Measurements from ENCODE around the gene GLT8D2. TPM values are rescaled to one million over a fixed set of nuclear protein-coding genes. Genes with fewer than 3 reads are reported as not detected.
"Not testable (repeated sequence)": the region's sequence is repeated elsewhere in the genome, so short reads cannot be mapped to it uniquely, and the experiment has no call there.

The GLT8D2 gene
- total RNA-seq, 2 donors from 2014 or later, result 30.4 to 45.2 TPM

DNA sequence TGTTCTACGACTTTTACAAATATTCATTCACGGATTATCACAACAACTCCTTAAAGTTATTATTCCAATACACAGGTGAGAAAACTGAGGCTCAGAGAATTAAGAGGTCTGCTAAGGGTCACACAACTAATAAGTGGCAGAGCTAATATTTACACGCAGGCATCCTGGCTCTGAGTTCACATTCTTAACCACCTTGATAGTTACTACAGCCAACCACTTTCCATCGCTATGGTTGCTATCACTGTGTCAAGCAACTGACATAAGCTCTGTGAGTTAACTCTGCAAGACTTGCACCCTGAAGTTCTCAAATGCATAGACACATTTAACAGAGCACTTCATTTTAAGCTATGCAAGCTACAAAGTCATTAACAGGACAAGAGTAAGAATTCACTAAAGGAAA lies 3.7 kb downstream of the GLT8D2 start:
- ATAC-seq (ENCODE audit: insufficient number of reproducible peaks, low FRiP score, low read depth) (no peak), DNase-seq (ENCODE audit: low spot score) (no peak)
- no peaks in the 10 kb centered on the region for H3K9me3 ChIP-seq
- H3K27ac ChIP-seq, result peak overlapping the region; percentile 82
- no peak overlapping the region for H3K4me3 ChIP-seq
- no peaks in the 10 kb centered on the region for H3K27me3 ChIP-seq (replicated peaks; ENCODE audit: insufficient read depth)
- TF ChIP-seq, protein P1, sequence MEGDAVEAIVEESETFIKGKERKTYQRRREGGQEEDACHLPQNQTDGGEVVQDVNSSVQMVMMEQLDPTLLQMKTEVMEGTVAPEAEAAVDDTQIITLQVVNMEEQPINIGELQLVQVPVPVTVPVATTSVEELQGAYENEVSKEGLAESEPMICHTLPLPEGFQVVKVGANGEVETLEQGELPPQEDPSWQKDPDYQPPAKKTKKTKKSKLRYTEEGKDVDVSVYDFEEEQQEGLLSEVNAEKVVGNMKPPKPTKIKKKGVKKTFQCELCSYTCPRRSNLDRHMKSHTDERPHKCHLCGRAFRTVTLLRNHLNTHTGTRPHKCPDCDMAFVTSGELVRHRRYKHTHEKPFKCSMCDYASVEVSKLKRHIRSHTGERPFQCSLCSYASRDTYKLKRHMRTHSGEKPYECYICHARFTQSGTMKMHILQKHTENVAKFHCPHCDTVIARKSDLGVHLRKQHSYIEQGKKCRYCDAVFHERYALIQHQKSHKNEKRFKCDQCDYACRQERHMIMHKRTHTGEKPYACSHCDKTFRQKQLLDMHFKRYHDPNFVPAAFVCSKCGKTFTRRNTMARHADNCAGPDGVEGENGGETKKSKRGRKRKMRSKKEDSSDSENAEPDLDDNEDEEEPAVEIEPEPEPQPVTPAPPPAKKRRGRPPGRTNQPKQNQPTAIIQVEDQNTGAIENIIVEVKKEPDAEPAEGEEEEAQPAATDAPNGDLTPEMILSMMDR (IDR thresholded peaks at IDR 0.05), result no peak
- H3K36me3 ChIP-seq, result peaks cover 3% of the 10 kb centered on the region
- H3K4me1 ChIP-seq (ENCODE audit: control insufficient read depth in 1 of 2, low read depth in 2 of 2), result peaks cover 25 to 60% of the 10 kb centered on the region in 2 donors

DNA sequence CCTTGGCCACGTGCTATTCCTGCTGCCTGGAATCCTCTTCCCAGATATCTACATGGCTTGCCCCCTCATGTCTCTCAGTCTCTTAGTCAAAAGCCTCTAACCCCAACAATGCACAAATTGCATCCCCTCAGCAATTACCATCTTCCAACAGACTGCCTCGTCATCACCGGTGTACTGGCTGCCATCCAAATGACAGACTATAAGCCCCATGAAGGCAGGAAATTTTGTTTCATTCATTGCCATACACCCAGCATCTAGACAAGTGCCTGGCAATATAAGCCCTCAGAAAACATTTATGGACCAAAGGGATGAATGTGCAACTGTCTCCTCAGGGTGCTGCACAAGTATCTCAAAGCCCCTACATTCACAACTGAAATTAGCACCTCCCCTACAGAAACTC lies 5.8 kb downstream of the GLT8D2 start:
- no peaks in the 10 kb centered on the region for H3K27me3 ChIP-seq (replicated peaks; ENCODE audit: insufficient read depth)
- H3K4me1 ChIP-seq (ENCODE audit: control insufficient read depth in 1 of 2, low read depth in 2 of 2), result peaks cover 22 to 48% of the 10 kb centered on the region in 2 donors
- H3K27ac ChIP-seq, result peak overlapping the region in 1 of 2 donors; percentile 82
- ATAC-seq (ENCODE audit: insufficient number of reproducible peaks, low FRiP score, low read depth) (no peak), DNase-seq (ENCODE audit: low spot score) (no peak)
- H3K4me3 ChIP-seq, result no peak overlapping the region
- H3K36me3 ChIP-seq, result peaks cover 3% of the 10 kb centered on the region
- H3K9me3 ChIP-seq, result no peaks in the 10 kb centered on the region
- TF ChIP-seq, protein P1 (IDR thresholded peaks at IDR 0.05), result no peak

DNA sequence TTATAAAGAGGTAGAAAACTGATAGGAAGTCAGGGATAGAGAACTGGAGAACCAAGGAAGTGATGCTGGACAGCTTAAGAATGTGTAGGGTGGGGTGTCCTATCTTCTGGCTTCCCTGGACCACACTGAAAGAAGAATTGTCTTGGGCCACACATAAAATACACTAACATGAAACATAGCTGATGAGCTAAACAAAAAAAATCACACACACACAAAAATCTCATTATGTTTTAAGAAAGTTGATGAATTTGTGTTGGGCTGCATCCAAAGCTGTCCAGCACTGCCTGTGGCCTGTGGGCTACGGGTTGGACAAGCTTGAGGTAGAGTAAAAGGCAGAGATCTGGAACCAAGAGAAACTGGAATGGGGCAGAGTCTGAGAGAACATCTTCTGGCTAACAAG lies 7.4 kb downstream of the GLT8D2 start:
- ATAC-seq (ENCODE audit: insufficient number of reproducible peaks, low FRiP score, low read depth), result no peak

DNA sequence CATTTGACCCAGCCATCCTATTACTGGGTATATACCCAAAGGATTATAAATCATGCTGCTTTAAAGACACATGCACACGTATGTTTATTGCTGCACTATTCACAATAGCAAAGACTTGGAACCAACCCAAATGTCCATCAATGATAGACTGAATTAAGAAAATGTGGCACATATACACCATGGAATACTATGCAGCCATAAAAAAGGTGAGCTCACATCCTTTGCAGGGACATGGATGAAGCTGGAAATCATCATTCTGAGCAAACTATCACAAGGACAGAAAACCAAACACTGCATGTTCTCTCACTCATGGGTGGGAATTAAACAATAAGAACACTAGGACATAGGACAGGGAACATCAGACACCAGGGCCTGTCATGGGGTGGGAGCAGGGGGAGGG lies 10.2 kb downstream of the GLT8D2 start:
- not testable (repeated sequence) for H3K4me3 ChIP-seq; H3K27me3 ChIP-seq (replicated peaks; ENCODE audit: insufficient read depth); H3K9me3 ChIP-seq; ATAC-seq (ENCODE audit: insufficient number of reproducible peaks, low FRiP score, low read depth); H3K36me3 ChIP-seq; H3K4me1 ChIP-seq (ENCODE audit: control insufficient read depth in 1 of 2, low read depth in 2 of 2); DNase-seq (ENCODE audit: low spot score); H3K27ac ChIP-seq

More for the DNA sequence above, 7.4 kb downstream of the GLT8D2 start:
- Histone ChIP-seq H3K27ac (no peak overlapping the region), H3K36me3 (peaks cover 3% of the 10 kb centered on the region), H3K9me3 (no peaks in the 10 kb centered on the region), H3K4me3 (no peak overlapping the region), H3K4me1 (ENCODE audit: control insufficient read depth in 1 of 2, low read depth in 2 of 2) (peaks cover 12 to 32% of the 10 kb centered on the region in 2 donors), H3K27me3 (replicated peaks; ENCODE audit: insufficient read depth) (no peaks in the 10 kb centered on the region)
- TF ChIP-seq, protein P1 (IDR thresholded peaks at IDR 0.05), result no peak
- DNase-seq (ENCODE audit: low spot score), result no peak

DNA sequence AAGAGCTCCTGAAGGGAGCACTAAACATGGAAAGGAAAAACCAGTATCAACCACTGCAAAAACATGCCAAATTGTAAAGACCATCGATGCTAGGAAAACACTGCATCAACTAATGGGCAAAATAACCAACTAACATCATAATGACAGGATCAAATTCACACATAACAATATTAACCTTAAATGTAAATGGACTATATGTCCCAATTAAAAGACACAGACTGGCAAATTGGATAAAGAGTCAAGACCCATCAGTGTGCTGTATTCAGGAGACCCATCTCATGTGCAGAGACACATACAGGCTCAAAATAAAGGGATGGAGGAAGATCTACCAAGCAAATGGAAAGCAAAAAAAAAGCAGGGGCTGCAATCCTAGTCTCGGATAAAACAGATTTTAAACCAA lies 13.8 kb downstream of the GLT8D2 start:
- H3K36me3 ChIP-seq; H3K4me1 ChIP-seq (ENCODE audit: control insufficient read depth in 1 of 2, low read depth in 2 of 2); H3K27ac ChIP-seq; H3K27me3 ChIP-seq (replicated peaks; ENCODE audit: insufficient read depth); DNase-seq (ENCODE audit: low spot score); H3K9me3 ChIP-seq; H3K4me3 ChIP-seq; ATAC-seq (ENCODE audit: insufficient number of reproducible peaks, low FRiP score, low read depth): not testable (repeated sequence)

DNA sequence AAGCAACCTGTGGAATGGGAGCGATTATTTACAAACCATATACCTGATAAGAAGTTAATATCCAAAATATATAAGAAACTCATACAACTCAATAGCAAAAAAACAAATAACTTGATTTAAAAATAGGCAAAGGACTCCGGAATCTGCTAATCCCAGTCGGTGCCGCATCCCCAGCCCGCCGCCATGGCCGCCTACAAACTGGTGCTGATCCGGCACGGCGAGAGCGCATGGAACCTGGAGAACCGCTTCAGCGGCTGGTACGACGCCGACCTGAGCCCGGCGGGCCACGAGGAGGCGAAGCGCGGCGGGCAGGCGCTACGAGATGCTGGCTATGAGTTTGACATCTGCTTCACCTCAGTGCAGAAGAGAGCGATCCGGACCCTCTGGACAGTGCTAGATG lies 19.4 kb downstream of the GLT8D2 start:
- H3K27ac ChIP-seq; H3K27me3 ChIP-seq (replicated peaks; ENCODE audit: insufficient read depth); H3K4me3 ChIP-seq; DNase-seq (ENCODE audit: low spot score); H3K4me1 ChIP-seq (ENCODE audit: control insufficient read depth in 1 of 2, low read depth in 2 of 2); H3K36me3 ChIP-seq; H3K9me3 ChIP-seq; ATAC-seq (ENCODE audit: insufficient number of reproducible peaks, low FRiP score, low read depth): not testable (repeated sequence)
